NT2/D1 (cell line): Measurements from ENCODE around the gene DNAJC18.

ENCODE experiments used
- SUZ12 ChIP-seq: IDR thresholded peaks from 2 replicates; pipeline ENCODE4 v1.6.1; 2011; ENCODE audit not compliant: insufficient read length, insufficient read depth; ENCODE audit errors: extremely low read depth
- YY1 ChIP-seq: IDR thresholded peaks from 2 replicates; pipeline ENCODE4 v1.6.1; 2011; ENCODE audit not compliant: insufficient read length, insufficient read depth
- ZNF274 ChIP-seq: IDR thresholded peaks from 2 replicates; pipeline ENCODE4 v1.6.1; 2011; ENCODE audit warnings: mild to moderate bottlenecking, low read depth, low read length

GRCh38 chr5:139481122-139481533 is 41.8 kb upstream of the DNAJC18 start:
- TF ChIP-seq ZNF274 (no peak), YY1 (no peak), SUZ12 (no peak)
